Middle frontal gyrus (tissue), 1 donor: Measurements from ENCODE around the gene KNCN.

Experiments
- DNase-seq: peaks from one replicate; pipeline ENCODE4 v3.0.0-alpha.2; 2015; ENCODE audit warnings: low spot score; ENCODE audit errors: extremely low spot score

Gene KNCN

DNA sequence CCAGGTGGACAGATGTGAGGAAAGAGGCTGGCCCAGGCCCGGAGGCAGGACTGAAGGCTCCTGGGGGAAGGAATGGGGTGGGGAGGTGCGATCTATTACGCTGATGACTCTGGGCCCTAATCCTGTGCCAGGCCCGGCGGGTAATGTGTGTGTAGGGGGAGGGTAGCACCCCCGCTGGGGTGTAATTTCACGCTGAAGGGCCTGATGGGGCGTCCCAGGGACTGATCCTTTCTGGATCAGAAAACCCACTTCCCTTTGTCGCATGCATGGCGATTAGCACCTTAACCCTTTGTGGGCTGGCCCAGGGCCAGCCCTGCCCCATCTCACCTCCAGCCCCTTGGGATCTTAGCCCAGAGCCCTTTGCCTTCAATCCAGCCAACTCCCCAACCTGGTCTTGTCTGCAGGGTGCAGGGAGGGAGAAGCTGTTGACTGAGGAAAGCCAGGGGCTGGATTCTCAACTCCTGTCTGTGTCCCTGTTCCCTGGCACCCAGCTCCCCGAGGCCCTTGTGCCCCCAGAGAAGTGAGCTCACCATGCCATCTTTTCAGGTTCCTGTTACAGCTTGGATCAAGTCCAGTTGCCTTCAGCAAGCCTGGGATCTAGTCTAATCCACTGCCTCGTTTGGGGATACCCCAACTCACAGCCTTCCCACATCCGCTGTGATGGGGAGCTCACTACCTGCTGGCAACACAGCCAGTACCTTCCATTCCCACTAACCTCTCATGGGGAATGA is 26.0 kb downstream of the KNCN start:
- DNase-seq = no peak

DNA sequence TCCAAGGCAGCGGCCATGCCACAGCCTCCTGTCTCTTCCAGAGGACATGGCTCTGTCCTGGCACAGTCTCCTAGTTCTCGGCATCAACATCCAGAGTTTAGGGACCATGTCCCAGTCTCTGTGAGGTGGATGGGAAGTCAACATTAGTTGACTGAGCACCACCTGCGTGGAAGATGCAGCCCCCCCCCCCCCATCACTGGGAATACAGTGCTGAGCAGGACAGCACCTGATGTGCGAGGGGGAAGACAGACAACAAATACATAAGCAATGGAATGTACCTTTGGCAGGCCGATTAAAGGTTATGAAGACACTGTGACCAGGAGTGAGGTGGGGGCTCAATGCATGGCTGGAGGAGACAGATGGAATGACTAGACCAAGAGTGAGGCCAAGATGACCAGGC is 26.6 kb downstream of the KNCN start:
- DNase-seq = no peak

DNA sequence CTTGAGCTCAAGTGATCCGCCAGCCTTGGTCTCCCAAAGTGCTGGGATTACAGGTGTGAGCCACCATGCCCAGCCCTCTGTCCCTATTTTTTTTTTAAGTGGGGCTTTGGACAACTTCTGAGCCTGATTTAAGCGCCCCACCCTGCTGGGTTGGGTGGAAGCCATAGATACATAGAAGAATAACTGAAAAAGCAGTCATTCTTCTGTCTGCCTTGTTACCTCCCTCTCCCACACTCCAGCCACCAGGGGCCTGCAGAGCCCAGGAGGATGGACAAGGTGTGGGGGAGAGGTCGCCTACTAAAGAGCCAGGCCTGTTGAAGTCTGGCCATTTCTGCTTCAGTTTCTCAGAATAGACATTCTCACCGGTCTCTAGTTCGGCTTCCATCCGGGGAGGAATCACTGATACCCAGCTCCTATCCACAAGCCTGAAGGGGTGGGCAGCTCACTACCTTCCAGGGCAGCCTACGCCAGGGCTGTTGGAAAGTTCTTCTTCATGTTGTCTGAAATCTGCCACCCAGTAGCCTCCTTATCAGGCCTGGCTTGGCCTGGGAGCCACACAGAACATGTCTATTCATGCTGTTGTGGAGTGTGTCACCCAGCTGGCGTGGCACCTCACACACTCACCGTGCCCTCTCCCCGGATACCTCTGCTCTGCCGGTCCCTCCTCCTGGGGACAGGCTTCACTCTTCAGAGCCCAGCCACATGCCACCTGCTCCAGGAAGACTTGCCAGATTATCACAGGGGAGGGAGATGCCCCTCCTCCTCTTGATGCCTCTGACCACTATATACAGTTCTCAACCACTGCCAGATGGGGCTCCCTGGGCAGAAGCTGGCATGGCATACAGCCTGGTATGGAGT is 27.7 kb downstream of the KNCN start:
- DNase-seq = no peak

DNA sequence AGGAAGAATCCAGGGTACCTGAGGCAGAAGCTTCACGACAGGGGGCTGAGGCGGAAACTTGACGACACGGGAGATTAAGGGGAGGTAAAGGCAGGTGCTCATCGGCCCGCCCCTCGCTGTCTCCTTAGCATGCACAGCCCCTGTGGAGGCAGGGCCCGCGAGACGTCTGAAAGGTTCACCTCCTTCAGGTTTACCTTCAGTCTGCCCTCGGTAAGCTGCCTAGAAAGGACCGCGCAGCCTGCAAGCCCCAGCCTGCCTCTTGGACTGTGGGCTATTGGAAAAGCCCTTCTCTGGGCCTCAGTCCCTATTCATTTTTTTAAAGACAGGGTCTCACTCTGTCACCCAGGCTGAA is 28.5 kb downstream of the KNCN start:
- DNase-seq = no peak

DNA sequence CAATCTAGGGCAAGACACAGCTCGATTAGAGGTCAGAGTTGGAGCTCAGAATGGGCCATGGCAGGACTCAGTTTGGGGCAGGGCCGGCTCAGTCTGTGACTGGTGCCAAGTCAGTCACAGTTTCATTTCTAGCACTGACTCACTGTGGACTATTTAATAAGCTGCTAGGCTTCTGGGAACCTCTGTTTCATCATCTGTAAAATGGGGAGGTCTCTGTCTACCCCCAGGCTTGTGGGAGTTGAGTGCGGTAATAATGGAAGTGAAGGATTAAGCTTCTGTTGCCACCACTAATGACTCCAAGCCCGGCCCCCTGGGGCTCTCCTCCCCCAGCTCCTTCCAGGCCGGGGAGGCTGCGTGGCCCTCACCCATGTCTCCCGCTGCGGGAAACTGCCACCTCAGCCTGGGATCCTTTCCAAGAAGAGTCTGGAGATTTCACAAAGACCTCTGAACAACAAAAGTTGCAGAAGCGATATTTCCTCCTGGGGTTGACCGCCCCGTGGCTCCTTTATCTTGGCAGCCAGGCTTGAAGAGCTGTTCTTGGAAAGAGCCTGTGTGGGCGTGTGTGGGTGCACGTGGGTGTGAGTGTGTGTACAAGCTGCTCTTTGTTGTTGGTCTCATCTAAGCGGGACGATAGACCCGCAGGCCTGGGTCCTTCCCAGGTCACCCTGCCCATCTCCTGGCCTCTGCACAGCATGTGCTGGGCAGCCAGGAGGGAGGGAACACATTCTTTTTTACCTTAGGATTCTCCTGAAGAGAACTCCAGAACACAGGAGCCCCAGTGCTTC is 29.1 kb downstream of the KNCN start:
- no peak for DNase-seq

DNA sequence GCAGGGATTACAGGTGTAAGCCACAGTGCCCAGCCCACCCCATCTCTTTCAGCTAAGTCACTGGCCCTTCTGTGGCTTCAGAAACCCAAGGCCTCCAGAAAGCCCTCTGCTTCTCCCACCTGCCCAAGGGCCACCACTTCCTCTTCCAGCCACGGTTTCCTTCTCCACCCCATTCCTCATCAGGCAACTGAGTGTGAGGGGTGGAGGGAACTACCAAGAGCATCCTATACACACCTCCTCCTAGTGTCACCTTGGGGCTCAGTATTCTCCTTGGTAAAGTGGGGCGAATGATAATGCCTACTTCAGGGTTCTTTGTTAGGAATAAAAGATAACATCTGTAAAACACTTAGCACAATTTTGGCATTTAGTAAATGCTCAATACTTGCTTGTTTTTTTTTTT is 30.0 kb downstream of the KNCN start:
- no peak for DNase-seq

DNA sequence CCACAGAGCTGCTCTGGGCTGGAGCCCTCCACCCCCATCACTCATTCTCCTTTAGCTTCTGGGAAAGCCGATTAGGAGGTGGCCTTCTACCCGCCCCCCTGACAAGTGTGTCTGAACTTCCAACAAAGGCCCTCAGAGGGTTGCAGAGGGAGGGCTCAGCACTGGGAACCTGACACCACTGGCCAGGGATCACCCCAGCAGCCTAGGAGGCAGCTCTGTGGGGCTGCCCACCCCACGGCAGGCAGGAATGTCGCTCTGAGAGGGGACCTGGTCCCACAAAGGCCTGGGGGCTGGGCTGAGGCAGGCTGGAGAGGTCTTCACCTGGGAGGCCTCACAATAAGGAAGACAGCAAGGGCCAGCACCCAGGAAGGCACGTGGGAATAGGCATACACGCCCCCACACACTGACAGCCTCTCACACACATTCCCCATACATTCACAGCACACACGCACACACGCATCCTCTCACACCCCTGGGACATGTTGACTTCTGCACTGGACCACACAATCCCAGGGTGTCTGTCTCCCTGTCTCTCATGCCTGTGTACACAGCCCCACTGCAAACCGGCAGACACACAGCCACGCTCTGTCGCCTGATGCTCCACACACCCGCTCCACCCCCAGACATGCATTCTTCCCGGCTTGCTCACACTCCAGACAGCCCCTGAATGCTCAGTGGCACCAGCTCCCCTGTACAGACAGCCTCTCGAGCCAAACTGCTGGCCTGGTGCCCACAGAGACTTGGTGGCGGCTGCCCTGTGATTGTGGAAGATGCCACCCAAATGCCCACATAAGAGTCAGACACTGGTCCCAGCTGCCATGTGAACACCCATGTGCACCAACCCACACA is 31.2 kb downstream of the KNCN start:
- DNase-seq = no peak

DNA sequence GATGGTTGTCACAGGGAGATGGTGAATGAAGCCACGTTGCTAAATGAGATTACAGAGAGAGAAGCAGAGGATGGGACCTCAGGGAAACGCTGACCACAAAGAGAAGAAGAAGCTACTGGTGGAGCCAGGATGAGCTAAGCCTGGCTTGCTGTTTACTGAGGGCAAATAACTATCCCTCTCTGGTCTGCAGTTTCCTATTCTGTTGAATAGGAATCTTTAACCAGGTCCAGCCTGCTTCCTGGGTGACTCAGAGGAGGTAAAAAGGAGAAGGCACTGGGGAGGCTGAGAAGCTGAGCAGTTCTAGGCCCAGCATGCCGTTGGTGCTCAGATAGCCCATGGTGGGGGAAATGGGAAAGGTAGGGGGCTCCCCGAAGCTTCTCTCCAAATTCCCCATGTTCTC is 32.2 kb downstream of the KNCN start:
- DNase-seq = no peak

DNA sequence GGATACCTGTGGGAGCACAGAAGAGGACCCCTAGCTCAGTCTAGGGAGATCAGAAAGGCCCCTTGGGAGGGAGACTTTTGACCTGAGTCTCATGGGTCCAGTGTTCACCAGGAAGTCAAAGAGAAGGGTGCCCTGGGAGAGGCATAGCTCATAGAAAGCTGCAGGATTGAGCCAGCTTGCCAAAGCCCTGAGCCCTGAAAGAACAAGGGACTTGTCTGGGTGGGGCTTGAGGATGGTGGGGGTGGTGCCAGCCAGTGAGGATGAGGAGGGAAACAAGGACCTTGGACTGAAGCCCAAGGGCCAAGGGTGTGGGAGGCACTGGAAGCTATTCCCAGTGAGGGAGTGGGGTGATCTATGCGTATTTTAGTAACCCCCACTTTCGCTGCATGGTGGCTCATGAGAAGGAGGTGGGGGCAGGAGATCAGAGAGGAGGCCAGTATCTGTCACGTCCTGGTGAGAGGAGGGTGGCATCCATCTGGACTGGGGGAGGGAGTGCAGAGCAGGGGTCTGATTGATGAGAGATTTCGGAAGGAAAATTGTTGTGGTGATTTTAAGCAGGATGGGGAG is 33.4 kb downstream of the KNCN start:
- no peak for DNase-seq

DNA sequence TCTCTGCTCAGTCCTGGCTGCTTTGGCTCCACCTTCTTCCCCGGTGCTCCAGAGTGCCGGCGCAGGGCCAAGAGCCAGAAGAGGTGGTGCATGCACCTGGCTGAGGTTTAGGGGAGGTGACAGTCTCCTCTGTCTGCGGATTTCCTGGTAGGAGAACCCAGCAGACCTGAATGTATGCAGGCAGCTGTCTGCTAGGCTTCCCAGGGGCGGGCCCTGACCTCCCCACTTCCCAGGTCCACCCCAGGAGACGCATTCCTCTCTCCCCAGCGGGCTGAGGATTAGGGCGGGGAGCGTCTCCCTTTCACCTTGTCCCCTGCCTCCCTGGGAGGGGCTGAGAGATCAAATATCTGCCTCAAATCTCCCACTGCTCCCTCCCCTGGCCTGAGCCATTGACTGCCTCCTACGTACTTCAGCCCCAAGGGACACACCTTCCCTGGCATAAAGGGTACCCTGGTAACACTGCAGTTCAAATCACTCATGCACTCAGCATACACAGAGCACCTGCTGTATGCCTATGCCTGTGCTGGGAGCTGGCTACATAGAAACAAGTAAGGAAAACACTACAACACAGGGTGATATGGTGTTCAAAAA is 34.3 kb downstream of the KNCN start:
- DNase-seq = no peak

DNA sequence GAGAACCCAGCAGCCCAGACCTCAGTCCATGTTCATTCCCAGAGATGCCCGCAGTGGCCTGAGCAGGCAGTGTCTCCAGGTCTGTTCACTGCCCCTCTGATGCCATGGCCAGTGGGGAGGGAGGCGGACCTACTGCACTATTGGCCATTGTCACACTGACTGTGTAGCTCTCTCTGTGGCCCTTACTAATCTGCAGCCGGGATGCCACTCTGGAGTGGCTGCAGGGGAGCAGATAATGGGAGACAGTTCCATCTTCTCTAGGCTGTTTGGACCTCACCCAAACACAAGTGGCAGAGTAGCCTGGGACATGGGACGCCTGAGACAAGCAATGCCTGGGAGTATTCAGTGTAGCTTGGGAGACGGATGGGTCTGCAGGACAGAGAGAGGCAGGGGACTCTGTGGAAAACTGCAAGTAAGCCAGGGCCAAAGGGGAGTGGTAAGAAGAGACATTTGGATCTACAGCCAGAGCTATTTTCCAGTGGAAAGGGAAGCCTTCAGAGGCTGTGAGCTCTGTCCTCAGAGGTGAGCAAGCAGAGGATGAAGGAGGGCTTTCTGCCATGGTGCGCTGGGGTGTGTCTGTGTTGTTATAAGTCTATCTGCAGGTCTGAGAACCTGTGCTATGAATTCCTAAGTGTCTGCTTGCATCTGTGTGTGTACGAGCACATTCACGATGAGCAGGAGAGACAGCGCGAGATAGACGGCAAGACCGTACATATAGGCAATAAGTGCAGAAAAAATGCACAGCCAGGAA is 35.1 kb downstream of the KNCN start:
- no peak for DNase-seq

DNA sequence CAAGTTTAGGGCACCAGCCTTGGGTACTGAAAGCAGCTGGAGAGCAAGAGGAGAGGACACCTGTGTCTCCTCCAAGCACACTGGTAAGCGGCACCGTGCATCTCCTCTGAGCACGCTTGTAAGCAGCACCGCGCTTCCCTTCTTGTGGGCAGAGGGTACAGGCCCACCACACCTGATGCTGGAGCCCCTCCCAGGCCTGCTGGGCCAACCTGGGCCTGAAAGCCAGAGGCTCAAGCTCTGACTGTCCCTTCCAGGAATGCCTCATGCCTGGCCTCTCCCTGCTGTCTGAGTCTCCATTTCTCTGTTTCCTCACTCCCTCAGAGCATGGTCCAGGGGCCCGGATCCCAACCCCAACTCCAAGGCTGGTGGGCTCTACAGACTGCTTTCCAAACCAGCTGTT is 35.9 kb downstream of the KNCN start:
- no peak for DNase-seq

DNA sequence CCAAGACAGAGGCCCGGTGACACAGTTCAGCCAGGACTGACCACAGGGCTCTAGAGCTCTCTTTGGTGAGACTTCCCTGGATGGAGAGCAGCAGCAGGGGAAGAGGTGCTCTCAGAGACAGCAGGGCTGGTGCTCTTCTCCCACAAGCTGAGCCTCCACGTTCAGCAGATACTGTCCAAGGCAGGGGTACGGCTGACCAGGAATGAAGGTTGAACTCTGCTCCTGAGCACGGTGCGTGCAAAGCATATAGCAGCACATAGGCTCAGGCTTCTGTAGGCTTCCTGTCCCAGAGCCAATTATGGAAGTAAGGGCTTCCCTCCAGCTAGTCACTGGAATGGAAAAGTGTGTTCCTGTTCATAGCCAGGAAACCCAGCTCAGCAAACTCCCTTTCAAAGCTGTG is 37.9 kb downstream of the KNCN start:
- no peak for DNase-seq

DNA sequence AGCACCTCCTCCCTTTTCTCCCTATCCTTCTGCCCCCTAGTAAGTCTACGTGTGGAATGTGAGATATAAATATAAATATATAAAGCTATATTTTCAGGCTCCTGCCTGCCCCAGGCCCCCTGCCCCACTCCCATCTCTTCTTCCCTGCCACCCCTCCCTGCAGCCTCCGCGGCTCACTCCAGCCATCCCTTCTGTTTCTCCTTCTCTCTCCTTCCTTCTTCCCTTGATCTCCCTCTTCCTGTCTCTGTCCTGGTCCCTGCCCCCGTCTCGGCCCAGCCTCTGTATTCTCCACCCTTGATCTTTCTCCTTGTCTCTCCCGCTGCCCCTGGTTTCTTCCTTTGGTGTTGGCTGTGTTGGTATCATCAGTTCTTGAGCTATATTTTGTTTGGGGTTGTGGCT is 38.7 kb downstream of the KNCN start:
- DNase-seq = no peak

DNA sequence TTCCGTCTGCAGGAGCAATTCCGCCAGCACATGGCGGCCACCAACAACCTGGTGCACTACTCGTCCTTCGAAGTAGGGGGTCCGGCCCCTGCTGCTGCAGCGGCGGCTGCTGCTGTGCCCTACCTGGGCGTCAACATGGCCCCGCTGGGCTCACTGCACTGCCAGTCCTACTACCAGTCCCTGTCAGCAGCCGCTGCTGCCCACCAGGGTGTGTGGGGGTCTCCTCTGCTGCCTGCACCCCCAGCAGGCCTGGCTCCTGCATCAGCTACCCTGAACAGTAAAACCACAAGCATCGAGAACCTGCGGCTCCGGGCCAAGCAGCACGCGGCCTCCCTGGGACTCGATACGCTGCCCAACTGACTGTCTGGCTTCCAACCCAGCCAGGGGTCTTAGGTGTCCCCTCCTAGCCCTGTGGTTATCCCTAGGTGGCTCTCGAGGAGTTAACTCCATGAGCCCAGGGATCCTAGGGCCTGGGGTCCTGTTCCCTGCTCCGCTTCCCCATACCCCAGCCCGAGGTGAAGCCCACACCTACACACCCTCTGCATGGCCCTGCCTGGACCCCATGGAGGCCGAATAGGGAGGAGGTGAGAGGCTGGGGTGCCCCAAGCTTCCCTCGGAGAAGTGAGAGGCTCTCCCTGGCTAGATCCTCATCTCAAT is 39.2 kb downstream of the KNCN start:
- DNase-seq = no peak

DNA sequence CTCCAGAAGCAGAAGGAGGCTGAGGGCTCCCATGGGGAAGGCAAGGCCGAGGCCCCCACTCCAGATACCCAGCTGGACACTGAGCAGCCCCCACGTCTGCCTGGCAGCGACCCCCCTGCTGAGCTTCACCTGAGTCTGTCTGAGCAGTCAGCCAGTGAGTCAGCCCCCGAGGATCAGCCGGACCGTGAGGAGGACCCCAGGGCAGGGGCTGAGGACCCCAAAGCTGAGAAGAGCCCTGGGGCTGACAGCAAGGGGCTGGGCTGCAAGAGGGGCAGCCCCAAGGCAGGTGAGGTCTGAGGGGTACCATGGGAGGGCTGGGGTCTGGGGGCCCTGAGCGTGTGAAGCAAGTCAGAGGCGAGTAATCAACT is 40.5 kb downstream of the KNCN start:
- DNase-seq = no peak

DNA sequence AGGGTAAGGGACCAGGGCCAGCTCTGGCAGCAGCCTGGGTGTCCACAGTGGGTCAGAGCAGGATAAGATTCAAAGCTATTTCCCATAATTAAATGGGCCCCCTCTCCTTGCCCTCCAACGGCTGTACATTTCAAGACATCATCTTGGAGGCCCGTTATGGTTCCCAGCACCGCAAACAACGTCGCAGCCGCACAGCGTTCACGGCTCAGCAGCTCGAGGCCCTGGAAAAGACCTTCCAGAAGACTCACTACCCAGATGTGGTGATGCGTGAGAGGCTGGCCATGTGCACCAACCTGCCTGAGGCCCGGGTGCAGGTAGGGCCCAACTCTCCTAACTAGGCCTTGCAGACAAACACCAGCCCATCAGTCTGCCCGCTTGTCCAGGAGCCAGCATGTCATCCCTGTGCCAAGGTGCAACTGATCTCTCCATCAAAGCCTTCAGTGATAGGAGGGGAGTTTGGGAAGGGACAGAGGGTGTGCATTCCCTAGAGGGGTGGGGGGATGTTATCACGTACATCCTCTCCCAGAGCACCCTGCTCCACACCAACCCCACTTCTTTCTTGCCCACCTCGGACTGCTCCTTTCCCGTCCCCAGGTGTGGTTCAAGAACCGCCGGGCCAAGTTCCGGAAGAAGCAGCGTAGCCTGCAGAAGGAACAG is 41.0 kb downstream of the KNCN start:
- DNase-seq = no peak

DNA sequence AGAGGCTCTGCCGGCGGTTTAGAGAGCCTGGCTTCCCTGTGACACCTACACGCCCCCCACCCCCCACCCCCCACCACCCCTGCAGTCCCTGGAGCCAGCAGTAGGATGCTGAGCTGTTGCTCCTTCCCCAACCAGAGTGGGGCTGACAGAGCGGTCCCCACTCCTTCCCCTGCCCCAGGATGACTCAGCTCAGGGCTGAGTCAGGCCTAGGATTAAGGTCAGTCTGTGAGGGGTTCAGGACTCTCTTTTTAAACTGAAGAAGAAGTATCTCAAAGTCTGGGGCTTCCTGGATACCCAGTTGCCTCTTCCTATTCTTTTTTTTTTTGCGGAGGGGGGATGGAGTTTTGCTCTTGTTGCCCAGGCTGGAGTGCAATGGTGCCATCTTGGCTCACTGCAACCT is 42.7 kb downstream of the KNCN start:
- no peak for DNase-seq
